ENCODE measurements around the gene SMS.

SMS gene

GRCh38 chrX:21978346-21978745 lies 37.8 kb downstream of the SMS start:
- no peak for DNase-seq (ENCODE audit: low read depth in 2 of 2)

GRCh38 chrX:21982311-21982710 lies 41.8 kb downstream of the SMS start:
- DNase-seq (ENCODE audit: low read depth in 2 of 2), result no peak

- DNase-seq (ENCODE audit: low read depth in 2 of 2), result peak; percentile 29 to 32
These were observed 44.8 kb downstream of the SMS start for GRCh38 chrX:21985332-21985777.

- no peak for DNase-seq (ENCODE audit: low read depth in 2 of 2)
These were observed 46.1 kb downstream of the SMS start for GRCh38 chrX:21986596-21986995.

- DNase-seq (ENCODE audit: low read depth in 2 of 2), result no peak
These were observed 48.9 kb downstream of the SMS start for GRCh38 chrX:21989384-21989783.

GRCh38 chrX:21990832-21991231 lies 50.3 kb downstream of the SMS start:
- no peak for DNase-seq (ENCODE audit: low read depth in 2 of 2)

GRCh38 chrX:21991504-21991903 lies 51.0 kb downstream of the SMS start:
- no peak for DNase-seq (ENCODE audit: low read depth in 2 of 2)

GRCh38 chrX:21993265-21993664 lies 52.8 kb downstream of the SMS start:
- no peak for DNase-seq (ENCODE audit: low read depth in 2 of 2)

- no peak for DNase-seq (ENCODE audit: low read depth in 2 of 2)
These were observed 56.5 kb downstream of the SMS start for GRCh38 chrX:21996872-21997455.

- DNase-seq (ENCODE audit: low read depth in 2 of 2), result no peak
These were observed 57.5 kb downstream of the SMS start for GRCh38 chrX:21998037-21998436.

- DNase-seq (ENCODE audit: low read depth in 2 of 2), result no peak
These were observed 64.4 kb downstream of the SMS start for GRCh38 chrX:22004866-22005265.

- DNase-seq (ENCODE audit: low read depth in 2 of 2), result no peak
These were observed 71.5 kb downstream of the SMS start for GRCh38 chrX:22012051-22012450.

GRCh38 chrX:22012931-22013330 lies 72.4 kb downstream of the SMS start:
- DNase-seq (ENCODE audit: low read depth in 2 of 2), result no peak

GRCh38 chrX:22015139-22015750 lies 74.7 kb downstream of the SMS start:
- DNase-seq (ENCODE audit: low read depth in 2 of 2), result no peak

GRCh38 chrX:22021751-22022324 lies 81.3 kb downstream of the SMS start:
- DNase-seq (ENCODE audit: low read depth in 2 of 2), result no peak

- no peak for DNase-seq (ENCODE audit: low read depth in 2 of 2)
These were observed 84.1 kb downstream of the SMS start for GRCh38 chrX:22024577-22024976.

GRCh38 chrX:22025751-22026150 lies 85.2 kb downstream of the SMS start:
- no peak for DNase-seq (ENCODE audit: low read depth in 2 of 2)

GRCh38 chrX:22026731-22027130 lies 86.2 kb downstream of the SMS start:
- no peak for DNase-seq (ENCODE audit: low read depth in 2 of 2)

GRCh38 chrX:22032084-22032483 lies 91.6 kb downstream of the SMS start, which contains the start of gene PHEX:
PHEX (plus strand) TSS chrX:22032325; CDS start chrX:22033006, 681 bp downstream.
- DNase-seq (ENCODE audit: low read depth in 2 of 2), result no peak

- no peak for DNase-seq (ENCODE audit: low read depth in 2 of 2)
These were observed 92.0 kb downstream of the SMS start for GRCh38 chrX:22032506-22032905.

GRCh38 chrX:22033818-22034217 lies 93.3 kb downstream of the SMS start:
- no peak for DNase-seq (ENCODE audit: low read depth in 2 of 2)

- no peak for DNase-seq (ENCODE audit: low read depth in 2 of 2)
These were observed 94.7 kb downstream of the SMS start for GRCh38 chrX:22035236-22035635.

- no peak for DNase-seq (ENCODE audit: low read depth in 2 of 2)
These were observed 96.7 kb downstream of the SMS start for GRCh38 chrX:22037225-22037624.

Measured in stimulated activated CD8-positive, alpha-beta memory T cell treated with anti-CD3 and anti-CD28 coated beads, Interleukin-7, amount 100 ng/mL, for 1 hour (primary cell).